NCI-H2196 (cell line): ENCODE measurements around the gene CPNE7.
"Not testable (repeated sequence)": the region's sequence is repeated elsewhere in the genome, so short reads cannot be mapped to it uniquely, and the experiment has no call there.

Experiments
- DNase-seq: peaks from one replicate; lab custom pipeline; 2025; ENCODE audit not compliant: unreplicated experiment; lab: John Stamatoyannopoulos, UW

The CPNE7 gene

GRCh38 chr16:89621136-89621697 is 45.7 kb downstream of the CPNE7 start:
- DNase-seq, result no peak

- DNase-seq, result no peak
These were observed 46.3 kb downstream of the CPNE7 start for GRCh38 chr16:89621698-89622409.

- DNase-seq, result no peak
These were observed 48.1 kb downstream of the CPNE7 start for GRCh38 chr16:89623511-89624261.

- DNase-seq, result no peak
These were observed 49.5 kb downstream of the CPNE7 start for GRCh38 chr16:89624777-89625761.

GRCh38 chr16:89629827-89630610 is 54.5 kb downstream of the CPNE7 start:
- DNase-seq, result no peak

GRCh38 chr16:89633064-89633631 is 57.6 kb downstream of the CPNE7 start:
- DNase-seq, result no peak

GRCh38 chr16:89634463-89635385 is 59.2 kb downstream of the CPNE7 start:
- DNase-seq, result not testable (repeated sequence)

- DNase-seq, result no peak
These were observed 61.1 kb downstream of the CPNE7 start for GRCh38 chr16:89636663-89637062.

- DNase-seq, result no peak
These were observed 61.8 kb downstream of the CPNE7 start for GRCh38 chr16:89637379-89637778.

- no peak for DNase-seq
These were observed 62.9 kb downstream of the CPNE7 start for GRCh38 chr16:89638455-89638854.

GRCh38 chr16:89639385-89639784 is 63.8 kb downstream of the CPNE7 start:
- DNase-seq, result no peak

GRCh38 chr16:89641458-89642119 is 66.0 kb downstream of the CPNE7 start:
- no peak for DNase-seq

- DNase-seq, result no peak
These were observed 67.0 kb downstream of the CPNE7 start for GRCh38 chr16:89642574-89642973.

GRCh38 chr16:89643769-89644300 is 68.3 kb downstream of the CPNE7 start:
- DNase-seq, result no peak

- no peak for DNase-seq
These were observed 69.6 kb downstream of the CPNE7 start for GRCh38 chr16:89645122-89645521.

- no peak for DNase-seq
These were observed 70.7 kb downstream of the CPNE7 start for GRCh38 chr16:89646270-89646669.
